ENCODE measurements around the gene GJC3.

Gene GJC3

GRCh38 chr7:99910976-99911375 lies 18.4 kb downstream of the GJC3 start:
- Histone ChIP-seq H3K36me3 (ENCODE audit: insufficient read depth, insufficient read length, low read length) (peaks cover 4% of the 10 kb centered on the region), H3K4me3 (ENCODE audit: insufficient read length, low read depth) (no peak overlapping the region), H3K27me3 (ENCODE audit: insufficient read depth, insufficient read length) (no peaks in the 10 kb centered on the region), H3K4me1 (ENCODE audit: insufficient read depth, insufficient read length) (no peaks in the 10 kb centered on the region), H3K9ac (ENCODE audit: insufficient read length, low read depth) (no peak overlapping the region), H3K9me3 (ENCODE audit: insufficient read depth, low read length) (no peaks in the 10 kb centered on the region)
- DNase-seq (ENCODE audit: low read depth, low spot score), result no peak
- no peak for TF ChIP-seq SUZ12 (IDR thresholded peaks at IDR 0.05; ENCODE audit: extremely low read depth, insufficient read depth, insufficient read length)
- no peak for TF ChIP-seq ZNF274 (IDR thresholded peaks at IDR 0.05; ENCODE audit: low read depth, low read length)
- TF ChIP-seq YY1 (IDR thresholded peaks at IDR 0.05; ENCODE audit: insufficient read depth, insufficient read length), result no peak

- DNase-seq (ENCODE audit: low read depth, low spot score), result no peak
Measured at GRCh38 chr7:99901581-99901980, 27.8 kb downstream of the GJC3 start.

DNA sequence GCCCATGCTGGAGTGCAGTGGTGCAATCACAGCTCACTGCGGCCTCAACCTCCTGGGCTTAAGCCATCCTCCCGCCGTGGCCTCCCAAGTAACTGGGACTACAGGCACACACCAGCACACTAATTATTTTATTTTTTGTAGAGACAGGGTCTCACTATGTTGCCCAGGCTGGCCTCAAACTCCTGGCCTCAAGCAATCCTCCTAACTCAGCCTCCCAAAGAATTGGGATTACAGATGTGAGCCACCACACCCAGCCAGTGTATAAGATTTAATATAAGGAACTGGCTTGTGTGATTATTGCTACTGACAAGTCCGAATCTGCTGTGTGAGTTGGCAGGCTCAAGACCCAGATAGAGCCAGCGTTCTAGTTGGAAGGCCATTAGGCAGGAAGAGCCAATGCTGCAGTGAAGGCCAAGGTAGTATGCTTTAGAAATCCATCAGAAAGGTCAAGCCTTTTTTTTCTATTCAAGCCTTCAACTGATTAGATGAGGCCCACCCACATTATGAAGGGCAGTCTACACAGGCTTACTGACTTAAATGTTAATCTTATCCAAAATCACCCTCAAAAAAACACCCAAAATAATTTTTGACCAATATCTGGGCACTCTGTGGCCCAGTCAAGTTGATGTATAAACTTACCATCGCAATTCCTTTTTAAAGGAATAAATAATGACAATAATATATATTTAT lies 29.4 kb downstream of the GJC3 start:
- no peaks in the 10 kb centered on the region for H3K27me3 ChIP-seq (ENCODE audit: insufficient read depth, insufficient read length)
- H3K36me3 ChIP-seq (ENCODE audit: insufficient read depth, insufficient read length, low read length), result peaks cover 16% of the 10 kb centered on the region

More at GRCh38 chr7:99901581-99901980, 27.8 kb downstream of the GJC3 start:
- Histone ChIP-seq H3K4me1 (ENCODE audit: insufficient read depth, insufficient read length) (no peaks in the 10 kb centered on the region), H3K4me3 (ENCODE audit: insufficient read length, low read depth) (no peak overlapping the region), H3K36me3 (ENCODE audit: insufficient read depth, insufficient read length, low read length) (peaks cover 16% of the 10 kb centered on the region), H3K27me3 (ENCODE audit: insufficient read depth, insufficient read length) (no peaks in the 10 kb centered on the region), H3K9me3 (ENCODE audit: insufficient read depth, low read length) (no peaks in the 10 kb centered on the region), H3K9ac (ENCODE audit: insufficient read length, low read depth) (no peak overlapping the region)
- no peak for TF ChIP-seq ZNF274 (IDR thresholded peaks at IDR 0.05; ENCODE audit: low read depth, low read length)
- TF ChIP-seq YY1 (IDR thresholded peaks at IDR 0.05; ENCODE audit: insufficient read depth, insufficient read length), result no peak
- no peak for TF ChIP-seq SUZ12 (IDR thresholded peaks at IDR 0.05; ENCODE audit: extremely low read depth, insufficient read depth, insufficient read length)

GRCh38 chr7:99898836-99899235 lies 30.6 kb downstream of the GJC3 start:
- H3K4me3 ChIP-seq (ENCODE audit: insufficient read length, low read depth), result no peak overlapping the region
- peaks cover 16% of the 10 kb centered on the region for H3K36me3 ChIP-seq (ENCODE audit: insufficient read depth, insufficient read length, low read length)
- no peaks in the 10 kb centered on the region for H3K4me1 ChIP-seq (ENCODE audit: insufficient read depth, insufficient read length)
- TF ChIP-seq SUZ12 (IDR thresholded peaks at IDR 0.05; ENCODE audit: extremely low read depth, insufficient read depth, insufficient read length) (no peak), YY1 (IDR thresholded peaks at IDR 0.05; ENCODE audit: insufficient read depth, insufficient read length) (no peak), ZNF274 (IDR thresholded peaks at IDR 0.05; ENCODE audit: low read depth, low read length) (no peak)
- H3K9ac ChIP-seq (ENCODE audit: insufficient read length, low read depth), result no peak overlapping the region
- H3K9me3 ChIP-seq (ENCODE audit: insufficient read depth, low read length), result no peaks in the 10 kb centered on the region
- DNase-seq (ENCODE audit: low read depth, low spot score), result no peak
- no peaks in the 10 kb centered on the region for H3K27me3 ChIP-seq (ENCODE audit: insufficient read depth, insufficient read length)

More for the DNA sequence above, 29.4 kb downstream of the GJC3 start:
- Histone ChIP-seq H3K9me3 (ENCODE audit: insufficient read depth, low read length) (no peaks in the 10 kb centered on the region), H3K4me3 (ENCODE audit: insufficient read length, low read depth) (no peak overlapping the region), H3K4me1 (ENCODE audit: insufficient read depth, insufficient read length) (no peaks in the 10 kb centered on the region), H3K9ac (ENCODE audit: insufficient read length, low read depth) (no peak overlapping the region)
- TF ChIP-seq YY1 (IDR thresholded peaks at IDR 0.05; ENCODE audit: insufficient read depth, insufficient read length) (no peak), SUZ12 (IDR thresholded peaks at IDR 0.05; ENCODE audit: extremely low read depth, insufficient read depth, insufficient read length) (no peak), ZNF274 (IDR thresholded peaks at IDR 0.05; ENCODE audit: low read depth, low read length) (no peak)
- DNase-seq (ENCODE audit: low read depth, low spot score), result no peak

GRCh38 chr7:99898023-99898357 lies 31.4 kb downstream of the GJC3 start:
- Histone ChIP-seq H3K4me1 (ENCODE audit: insufficient read depth, insufficient read length) (no peaks in the 10 kb centered on the region), H3K9me3 (ENCODE audit: insufficient read depth, low read length) (no peaks in the 10 kb centered on the region), H3K36me3 (ENCODE audit: insufficient read depth, insufficient read length, low read length) (peaks cover 7% of the 10 kb centered on the region), H3K4me3 (ENCODE audit: insufficient read length, low read depth) (no peak overlapping the region), H3K27me3 (ENCODE audit: insufficient read depth, insufficient read length) (no peaks in the 10 kb centered on the region), H3K9ac (ENCODE audit: insufficient read length, low read depth) (no peak overlapping the region)
- TF ChIP-seq ZNF274 (IDR thresholded peaks at IDR 0.05; ENCODE audit: low read depth, low read length) (no peak), YY1 (IDR thresholded peaks at IDR 0.05; ENCODE audit: insufficient read depth, insufficient read length) (no peak), SUZ12 (IDR thresholded peaks at IDR 0.05; ENCODE audit: extremely low read depth, insufficient read depth, insufficient read length) (no peak)
- no peak for DNase-seq (ENCODE audit: low read depth, low spot score)

DNA sequence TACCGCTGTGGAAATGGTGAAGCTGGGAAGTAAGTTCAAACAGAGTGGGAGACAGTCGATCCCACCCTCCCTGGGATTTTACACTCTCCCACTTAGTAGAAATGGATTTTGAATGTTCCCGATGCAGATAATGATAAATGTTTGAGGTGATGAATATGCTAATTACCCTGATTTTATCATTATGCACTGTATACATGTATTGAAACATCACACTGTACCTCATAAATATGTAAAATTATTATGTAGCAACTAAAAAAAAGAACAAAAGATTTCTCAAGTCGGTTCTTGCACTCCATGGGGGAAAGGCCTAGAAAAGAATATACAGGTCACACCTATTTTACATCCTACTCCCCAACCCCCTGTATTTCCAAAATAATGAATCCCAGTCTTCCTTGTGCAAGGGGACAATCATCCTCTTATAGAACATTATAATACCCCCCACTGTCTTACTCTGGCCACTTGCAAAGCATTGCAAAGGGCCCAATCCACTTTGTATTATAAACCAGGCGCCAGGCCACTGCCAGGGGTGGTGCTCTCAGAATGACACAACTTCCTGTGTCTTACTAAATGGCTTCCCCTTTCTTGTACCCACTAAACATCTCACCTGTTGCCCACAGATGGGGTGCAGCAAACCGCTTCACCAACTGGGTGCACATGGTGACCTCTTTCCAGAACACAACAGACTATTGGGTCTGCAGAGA lies 31.9 kb downstream of the GJC3 start:
- Histone ChIP-seq H3K4me1 (ENCODE audit: insufficient read depth, insufficient read length) (no peaks in the 10 kb centered on the region), H3K36me3 (ENCODE audit: insufficient read depth, insufficient read length, low read length) (peaks cover 5% of the 10 kb centered on the region), H3K9ac (ENCODE audit: insufficient read length, low read depth) (no peak overlapping the region), H3K4me3 (ENCODE audit: insufficient read length, low read depth) (no peak overlapping the region), H3K9me3 (ENCODE audit: insufficient read depth, low read length) (no peaks in the 10 kb centered on the region), H3K27me3 (ENCODE audit: insufficient read depth, insufficient read length) (no peaks in the 10 kb centered on the region)
- DNase-seq (ENCODE audit: low read depth, low spot score), result no peak
- TF ChIP-seq SUZ12 (IDR thresholded peaks at IDR 0.05; ENCODE audit: extremely low read depth, insufficient read depth, insufficient read length) (no peak), ZNF274 (IDR thresholded peaks at IDR 0.05; ENCODE audit: low read depth, low read length) (no peak), YY1 (IDR thresholded peaks at IDR 0.05; ENCODE audit: insufficient read depth, insufficient read length) (no peak)

GRCh38 chr7:99894738-99895137 lies 34.7 kb downstream of the GJC3 start:
- Histone ChIP-seq H3K36me3 (ENCODE audit: insufficient read depth, insufficient read length, low read length) (no peaks in the 10 kb centered on the region), H3K9me3 (ENCODE audit: insufficient read depth, low read length) (peaks cover 7% of the 10 kb centered on the region), H3K4me3 (ENCODE audit: insufficient read length, low read depth) (no peak overlapping the region), H3K9ac (ENCODE audit: insufficient read length, low read depth) (no peak overlapping the region), H3K27me3 (ENCODE audit: insufficient read depth, insufficient read length) (no peaks in the 10 kb centered on the region), H3K4me1 (ENCODE audit: insufficient read depth, insufficient read length) (no peaks in the 10 kb centered on the region)
- no peak for TF ChIP-seq YY1 (IDR thresholded peaks at IDR 0.05; ENCODE audit: insufficient read depth, insufficient read length)
- no peak for TF ChIP-seq ZNF274 (IDR thresholded peaks at IDR 0.05; ENCODE audit: low read depth, low read length)
- TF ChIP-seq SUZ12 (IDR thresholded peaks at IDR 0.05; ENCODE audit: extremely low read depth, insufficient read depth, insufficient read length), result no peak
- no peak for DNase-seq (ENCODE audit: low read depth, low spot score)

Measured in NT2/D1 (cell line).